Activated CD8-positive, alpha-beta memory T cell treated with anti-CD3 and anti-CD28 coated beads for 36 hours (primary cell): Measurements from ENCODE around the gene SMCR8. TPM values are rescaled to one million over a fixed set of nuclear protein-coding genes. Genes with fewer than 3 reads are reported as not detected.
"Not testable (repeated sequence)": the region's sequence is repeated elsewhere in the genome, so short reads cannot be mapped to it uniquely, and the experiment has no call there.

Source experiments
- CTCF ChIA-PET: fragments of 350-600 bp; sonication (Branson Sonifier 250); formaldehyde crosslinking; loops from one replicate; lab custom pipeline; 2021; ENCODE audit warnings: antibody characterized with exemption; lab: Charles Lee
- POLR2A ChIA-PET: fragments of 350-600 bp; sonication (Branson Sonifier 250); formaldehyde crosslinking; loops from one replicate; lab custom pipeline; 2021; ENCODE audit warnings: antibody characterized with exemption; lab: Charles Lee
- total RNA-seq, 2 experiments: library from RNA; stranded (reverse); gene quantifications; one replicate each; pipeline ENCODE4 v1.2.3, GENCODE V29; 2021

SMCR8 gene, protein sequence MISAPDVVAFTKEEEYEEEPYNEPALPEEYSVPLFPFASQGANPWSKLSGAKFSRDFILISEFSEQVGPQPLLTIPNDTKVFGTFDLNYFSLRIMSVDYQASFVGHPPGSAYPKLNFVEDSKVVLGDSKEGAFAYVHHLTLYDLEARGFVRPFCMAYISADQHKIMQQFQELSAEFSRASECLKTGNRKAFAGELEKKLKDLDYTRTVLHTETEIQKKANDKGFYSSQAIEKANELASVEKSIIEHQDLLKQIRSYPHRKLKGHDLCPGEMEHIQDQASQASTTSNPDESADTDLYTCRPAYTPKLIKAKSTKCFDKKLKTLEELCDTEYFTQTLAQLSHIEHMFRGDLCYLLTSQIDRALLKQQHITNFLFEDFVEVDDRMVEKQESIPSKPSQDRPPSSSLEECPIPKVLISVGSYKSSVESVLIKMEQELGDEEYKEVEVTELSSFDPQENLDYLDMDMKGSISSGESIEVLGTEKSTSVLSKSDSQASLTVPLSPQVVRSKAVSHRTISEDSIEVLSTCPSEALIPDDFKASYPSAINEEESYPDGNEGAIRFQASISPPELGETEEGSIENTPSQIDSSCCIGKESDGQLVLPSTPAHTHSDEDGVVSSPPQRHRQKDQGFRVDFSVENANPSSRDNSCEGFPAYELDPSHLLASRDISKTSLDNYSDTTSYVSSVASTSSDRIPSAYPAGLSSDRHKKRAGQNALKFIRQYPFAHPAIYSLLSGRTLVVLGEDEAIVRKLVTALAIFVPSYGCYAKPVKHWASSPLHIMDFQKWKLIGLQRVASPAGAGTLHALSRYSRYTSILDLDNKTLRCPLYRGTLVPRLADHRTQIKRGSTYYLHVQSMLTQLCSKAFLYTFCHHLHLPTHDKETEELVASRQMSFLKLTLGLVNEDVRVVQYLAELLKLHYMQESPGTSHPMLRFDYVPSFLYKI
- total RNA-seq: 10 to 100 TPM; 21.5 to 21.6 TPM

DNA sequence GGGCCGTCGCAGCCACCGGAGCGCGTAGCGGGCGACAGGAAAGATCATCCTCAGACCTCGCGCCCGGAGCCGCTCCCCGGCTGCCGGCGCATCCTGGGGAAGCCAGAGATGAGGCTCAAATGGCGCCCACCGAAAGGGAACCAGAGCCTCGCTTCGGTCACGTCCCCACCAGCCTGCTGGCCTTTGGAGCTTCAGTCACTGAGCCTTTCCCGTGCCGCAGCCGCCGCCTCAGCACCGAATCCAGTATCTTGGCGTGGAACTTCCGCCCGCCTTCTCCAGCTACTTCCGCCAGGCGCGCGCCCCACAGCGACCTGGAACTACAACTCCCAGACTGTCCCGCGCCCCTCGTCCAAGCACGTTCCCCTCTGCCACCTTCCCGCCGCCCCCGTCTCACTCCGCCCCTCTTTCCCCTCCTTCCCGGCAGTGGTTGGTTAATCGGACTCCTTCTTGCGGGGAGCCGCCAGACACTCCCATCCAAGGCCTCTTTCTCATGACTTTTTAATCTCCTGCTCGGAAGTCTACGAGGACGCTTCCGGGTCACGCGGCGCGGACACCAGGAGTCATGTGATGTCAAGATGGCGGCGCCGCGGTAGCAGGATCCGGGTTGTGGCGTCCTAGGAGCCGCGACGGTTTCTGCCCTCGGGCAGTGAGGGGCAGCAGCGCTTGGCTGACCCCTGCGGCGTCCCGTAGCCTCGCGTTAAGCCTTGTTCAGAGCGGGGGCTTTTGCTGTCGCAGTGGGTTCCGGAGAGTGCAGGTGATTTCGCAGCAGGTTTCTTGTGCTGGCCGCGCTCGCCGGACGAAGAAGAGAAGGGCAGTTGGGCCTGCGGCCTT lies at the start of gene SMCR8, which contains the start of gene TOP3A:
SMCR8 (plus strand) TSS at position 563 of the 831 bp plus-strand sequence. CDS start 497 bp downstream, outside the sequence.
TOP3A (minus strand) TSS at position 264 of the 831 bp plus-strand sequence; CDS start at position 48, 216 bp downstream.
- ChIA-PET POLR2A (interaction anchor here (0.6 to 1.6 kb wide), 2 partner anchors 56 to 132 kb away, joined by 3 to 5 read pairs; partner anchors contain the start of gene ALKBH5), CTCF (interaction anchor here (1.0 to 1.4 kb wide), 2 partner anchors 10 to 66 kb away, joined by 4 read pairs; no protein-coding TSS in a partner anchor)

DNA sequence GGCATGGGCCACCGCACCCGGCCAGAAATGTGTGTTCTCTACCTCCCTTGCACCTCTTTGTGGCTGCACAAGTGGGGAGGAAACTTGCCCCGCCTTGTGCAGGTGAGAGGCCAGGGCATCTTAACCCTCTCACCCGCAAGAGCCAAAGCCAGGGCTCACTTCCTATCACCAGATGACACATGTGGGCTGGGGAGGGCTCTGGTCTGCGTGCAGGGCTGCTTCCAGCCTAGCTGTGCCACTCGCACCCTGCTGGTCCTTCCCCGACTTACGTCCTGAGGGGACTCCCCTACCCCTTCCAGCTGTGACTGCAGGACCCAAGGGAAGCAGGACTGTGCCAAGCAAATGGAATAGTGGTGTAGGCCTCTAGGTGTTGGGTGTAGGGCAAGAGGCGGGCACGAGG lies 47.7 kb upstream of the SMCR8 start:
- ChIA-PET POLR2A (interaction anchor here (0.6 kb wide), 1 partner anchor 74 kb away, joined by 3 read pairs; no protein-coding TSS in a partner anchor), CTCF (interaction anchor here (1.2 kb wide), 1 partner anchor 19 kb away, joined by 6 read pairs; no protein-coding TSS in a partner anchor)

DNA sequence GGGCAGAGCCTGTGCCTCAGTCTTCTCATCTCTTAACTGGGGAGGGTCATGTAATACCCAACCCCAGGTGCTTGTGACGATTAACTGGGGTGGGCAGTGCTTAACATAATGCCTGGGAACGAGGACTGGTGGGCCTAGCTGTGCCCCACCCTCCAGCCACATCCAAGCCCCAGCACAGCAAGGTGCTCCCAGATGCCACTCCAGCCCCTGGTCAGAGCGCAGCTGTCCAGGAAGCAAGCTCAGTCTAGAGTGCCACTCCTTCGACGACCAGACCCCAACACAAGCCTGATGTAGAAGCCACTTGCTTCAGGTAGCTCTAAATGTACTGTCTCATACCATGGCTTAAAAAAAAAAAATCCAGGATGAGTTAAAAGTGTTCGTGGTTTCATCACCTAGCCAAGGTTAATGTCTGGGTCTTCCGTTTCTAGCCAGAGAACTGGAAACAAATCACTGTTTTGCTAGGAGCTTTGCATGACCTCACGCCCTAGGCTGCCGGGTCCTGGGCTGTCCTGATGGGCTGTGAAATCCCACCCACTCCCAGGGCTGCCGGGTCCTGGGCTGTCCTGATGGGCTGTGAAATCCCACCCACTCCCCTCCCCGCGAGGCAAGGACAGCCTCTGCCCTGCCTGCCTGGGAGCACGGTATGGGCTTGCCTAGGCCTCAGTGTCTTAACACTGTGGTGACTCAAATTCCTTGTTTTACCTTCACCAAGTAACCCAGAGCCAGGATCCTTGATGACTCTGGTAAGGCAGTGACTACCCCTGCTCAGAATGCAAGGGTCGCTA lies 47.0 kb upstream of the SMCR8 start:
- POLR2A ChIA-PET: interaction anchor here (0.6 to 0.8 kb wide), 3 partner anchors 14 to 1015 kb away, joined by 3 read pairs; no protein-coding TSS in a partner anchor
- CTCF ChIA-PET: interaction anchor here (1.2 kb wide), 1 partner anchor 20 kb away, joined by 6 read pairs; no protein-coding TSS in a partner anchor

DNA sequence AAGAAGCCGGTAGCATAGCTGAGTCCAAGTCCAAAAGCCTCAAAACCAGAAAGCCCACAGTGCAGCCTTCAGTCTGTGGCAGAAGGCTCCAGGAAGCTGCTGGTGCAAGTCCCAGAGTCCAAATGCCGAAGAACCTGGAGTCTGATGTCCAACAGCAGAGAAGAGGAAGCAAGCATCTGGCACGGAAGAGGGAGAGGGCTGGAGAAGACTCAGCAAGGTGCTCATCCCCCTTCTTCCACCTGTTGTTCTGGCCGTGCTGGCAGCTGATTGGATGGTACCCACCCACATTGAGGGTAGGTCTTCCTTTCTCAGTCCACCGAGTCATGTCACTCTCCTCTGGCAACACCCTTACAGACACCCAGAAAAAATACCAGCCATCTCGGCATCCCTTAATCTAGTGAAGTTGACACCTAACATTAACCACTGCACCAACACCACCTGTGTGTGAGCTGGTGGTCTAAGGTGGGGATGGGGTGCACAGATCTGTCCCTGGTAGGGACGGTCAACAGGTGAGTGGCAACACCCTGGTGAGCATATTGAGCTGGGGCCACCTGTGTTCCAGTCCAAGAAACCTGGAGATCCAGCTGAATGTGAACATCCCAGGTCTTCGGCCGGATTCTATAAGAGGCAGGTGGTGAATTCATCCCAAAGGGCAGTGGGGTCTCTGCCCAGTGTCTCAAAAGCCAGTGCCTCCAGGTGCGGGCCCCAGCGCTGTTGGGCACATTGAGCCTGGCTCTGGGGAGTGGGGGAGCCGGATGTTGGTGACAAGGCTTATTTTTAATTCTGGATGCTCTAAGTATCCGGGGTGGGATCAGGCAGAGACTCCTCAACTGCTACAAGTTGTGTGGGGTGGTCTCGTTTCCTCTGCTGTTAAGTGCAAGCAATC lies 44.8 kb upstream of the SMCR8 start:
- ChIA-PET CTCF (interaction anchor here (1.2 kb wide), 1 partner anchor 23 kb away, joined by 3 read pairs; no protein-coding TSS in a partner anchor), POLR2A (no interaction called here)

DNA sequence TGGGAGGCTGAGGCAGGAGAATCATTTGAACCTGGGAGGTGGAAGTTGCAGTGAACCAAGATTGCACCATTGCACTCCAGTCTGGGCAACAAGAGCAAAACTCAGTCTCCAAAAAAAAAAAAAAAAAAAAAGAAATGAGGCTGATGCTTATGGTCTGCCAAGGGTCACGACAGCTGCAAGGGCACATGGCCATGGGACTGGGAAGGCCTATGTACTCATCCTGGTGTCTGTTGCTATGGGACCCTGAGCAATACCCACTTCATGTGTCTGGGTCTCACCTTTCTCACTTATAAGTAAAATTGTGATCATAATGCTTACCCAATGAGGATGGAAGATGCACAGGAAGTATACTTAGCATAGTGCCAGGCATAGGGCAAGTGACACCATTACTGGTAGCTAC lies 38.0 kb upstream of the SMCR8 start:
- POLR2A ChIA-PET: interaction anchor here (0.6 kb wide), 1 partner anchor 60 kb away, joined by 4 read pairs; no protein-coding TSS in a partner anchor
- CTCF ChIA-PET: no interaction called here

DNA sequence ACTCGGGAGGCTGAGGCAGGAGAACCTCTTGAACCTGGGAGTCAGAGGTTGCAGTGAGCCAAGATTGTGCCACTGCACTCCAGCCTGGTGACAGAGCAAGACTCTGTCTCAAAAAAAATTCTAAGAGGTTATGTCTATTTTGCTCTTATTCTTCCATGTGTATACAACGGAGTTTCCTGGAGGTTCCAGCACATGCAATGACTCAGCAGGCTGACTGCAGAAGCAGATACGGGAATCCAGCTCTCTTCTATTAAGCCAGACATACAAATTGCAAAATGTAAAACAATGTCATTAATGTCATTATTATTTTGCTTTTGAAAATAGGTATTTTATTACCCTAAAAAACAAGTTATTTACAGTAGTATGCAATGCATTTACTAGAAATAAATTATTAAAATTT lies 36.2 kb upstream of the SMCR8 start:
- POLR2A ChIA-PET: no interaction called here
- CTCF ChIA-PET: no interaction called here

DNA sequence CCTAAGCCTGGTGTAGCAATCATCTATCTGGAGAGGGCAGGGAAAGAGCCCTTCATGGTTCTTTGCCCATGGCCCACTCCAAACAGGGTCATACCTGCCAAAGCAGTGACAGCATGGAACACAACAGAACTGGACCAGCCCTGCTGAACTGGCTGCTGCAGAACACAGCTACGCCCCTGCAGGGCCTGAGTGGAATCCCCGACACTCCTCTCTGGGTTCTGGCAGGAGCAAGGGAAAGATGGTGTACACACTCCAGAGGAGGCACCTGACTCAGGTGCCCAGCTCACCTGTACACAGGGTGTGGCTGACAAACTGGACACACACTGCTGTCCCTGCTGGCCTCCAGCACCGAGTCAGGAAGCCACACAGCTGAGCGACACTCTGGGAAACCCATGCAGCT lies 34.8 kb upstream of the SMCR8 start:
- CTCF ChIA-PET: no interaction called here
- POLR2A ChIA-PET: no interaction called here

DNA sequence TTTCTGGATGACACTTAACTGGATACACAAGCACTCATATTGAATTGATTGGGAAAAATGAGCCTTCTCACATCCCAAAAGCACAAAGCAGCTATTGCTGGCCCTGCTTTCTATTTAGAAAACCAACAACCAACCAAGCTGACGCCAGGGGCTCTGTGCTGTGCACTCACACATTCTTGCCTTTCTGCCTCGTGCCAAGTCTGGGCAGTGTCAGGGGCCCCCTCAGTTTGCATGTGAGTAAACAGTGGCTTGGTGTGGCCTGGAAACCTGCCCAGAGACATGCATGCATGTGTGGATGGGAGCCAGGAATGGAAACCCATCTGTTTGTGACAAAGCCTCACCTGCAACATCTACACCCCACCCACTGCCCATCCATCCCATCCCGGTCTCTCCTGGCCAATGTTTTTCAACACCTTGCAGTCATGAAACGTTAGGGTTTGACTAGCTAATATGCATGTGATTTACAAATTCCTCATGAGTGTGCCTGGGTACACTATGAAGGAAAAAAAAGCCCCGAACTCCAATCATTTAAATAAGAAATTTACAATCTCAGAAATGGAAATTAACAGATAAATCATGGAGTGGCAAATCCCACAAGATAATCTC lies 34.2 kb upstream of the SMCR8 start:
- ChIA-PET POLR2A (no interaction called here), CTCF (no interaction called here)

DNA sequence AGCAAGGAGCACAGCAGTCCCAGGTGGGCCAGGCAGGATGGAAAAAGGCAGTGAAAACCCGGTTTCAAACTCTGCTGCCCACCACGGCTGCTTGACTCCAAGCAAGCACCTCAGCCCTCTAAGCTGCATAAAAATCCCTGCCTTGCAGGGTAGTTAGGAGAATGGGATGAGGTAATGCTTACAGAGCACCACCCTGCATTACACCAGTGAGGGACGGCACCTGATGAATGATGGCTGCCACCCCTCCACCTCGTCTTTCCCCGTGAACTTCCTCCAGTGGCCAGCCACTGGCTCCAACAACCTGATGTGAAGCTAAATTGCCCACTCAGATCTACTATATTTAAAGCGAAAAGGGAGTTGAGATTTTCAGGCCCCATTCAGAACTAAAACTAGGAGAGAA lies 33.3 kb upstream of the SMCR8 start:
- CTCF ChIA-PET: no interaction called here
- POLR2A ChIA-PET: interaction anchor here (0.6 kb wide), 1 partner anchor 52 kb away, joined by 3 read pairs; no protein-coding TSS in a partner anchor

DNA sequence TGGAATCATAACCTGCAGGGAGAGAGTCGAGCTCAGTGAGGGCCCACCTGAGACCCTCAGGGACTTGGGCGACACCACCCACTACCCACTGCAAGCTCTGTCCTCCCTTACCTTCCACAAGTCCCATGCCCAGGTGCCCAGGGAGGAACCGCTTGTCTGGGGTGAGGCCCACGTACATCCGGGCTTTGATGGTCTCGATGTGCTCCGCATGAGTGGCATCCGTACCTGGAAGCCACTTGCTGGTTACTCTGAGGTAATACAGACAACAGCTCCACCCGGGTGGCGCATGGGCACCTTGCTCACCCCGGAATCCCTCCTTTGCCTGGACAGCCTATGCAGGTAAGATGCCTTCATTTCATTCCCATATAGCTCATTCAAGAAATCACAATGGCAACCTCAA lies 29.8 kb upstream of the SMCR8 start:
- ChIA-PET CTCF (interaction anchor here (0.7 kb wide), 1 partner anchor 50 kb away, joined by 4 read pairs; no protein-coding TSS in a partner anchor), POLR2A (no interaction called here)

DNA sequence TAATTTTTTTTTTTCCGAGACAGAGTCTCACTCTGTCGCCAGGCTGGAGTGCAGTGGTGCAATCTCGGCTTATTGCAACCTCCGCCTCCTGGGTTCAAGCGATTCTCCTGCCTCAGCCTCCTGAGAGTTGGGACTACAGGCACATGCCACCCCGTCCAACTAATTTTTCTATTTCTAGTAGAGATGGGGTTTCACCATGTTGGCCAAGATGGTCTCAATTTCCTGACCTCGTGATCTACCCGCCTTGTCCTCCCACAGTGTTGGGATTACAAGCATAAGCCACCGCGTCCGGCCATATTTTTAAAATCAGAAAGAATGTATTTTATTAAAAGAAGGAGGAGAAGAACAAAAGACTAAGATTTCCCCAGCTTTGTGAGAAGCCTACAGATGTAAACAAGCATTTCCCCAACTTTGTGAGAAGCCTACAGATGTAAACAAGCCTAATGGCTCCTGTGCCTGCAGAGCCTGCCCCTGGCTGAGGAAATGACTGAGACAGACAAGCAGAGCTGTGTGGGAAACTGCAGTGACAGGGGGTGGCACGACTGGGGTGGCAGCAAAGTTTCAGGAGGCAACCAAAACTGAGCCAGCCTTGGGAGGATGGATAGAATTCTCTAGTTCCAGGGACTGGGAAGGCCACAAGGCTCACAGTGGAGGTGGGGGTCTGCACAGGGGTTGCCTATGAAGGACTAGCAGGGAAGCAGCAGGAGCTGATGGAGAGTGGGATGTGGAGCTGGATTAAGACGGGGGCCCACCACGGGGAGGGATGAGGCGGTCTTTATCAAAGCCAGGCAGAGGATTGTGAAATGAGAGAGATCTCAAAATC lies 23.2 kb upstream of the SMCR8 start:
- ChIA-PET POLR2A (no interaction called here), CTCF (no interaction called here)

DNA sequence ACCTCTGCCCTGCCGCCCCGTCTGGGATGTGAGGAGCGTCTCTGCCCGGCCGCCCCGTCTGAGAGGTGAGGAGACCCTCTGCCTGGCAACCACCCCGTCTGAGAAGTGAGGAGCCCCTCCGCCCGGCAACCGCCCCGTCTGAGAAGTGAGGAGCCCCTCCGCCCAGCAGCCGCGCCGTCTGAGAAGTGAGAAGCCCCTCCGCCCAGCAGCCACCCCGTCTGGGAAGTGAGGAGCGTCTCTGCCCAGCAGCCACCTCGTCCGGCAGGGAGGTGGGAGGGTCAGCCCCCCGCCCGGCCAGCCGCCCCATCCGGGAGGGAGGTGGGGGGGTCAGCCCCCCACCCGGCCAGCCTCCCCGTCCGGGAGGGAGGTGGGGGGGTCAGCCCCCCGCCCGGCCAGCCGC lies 17.0 kb upstream of the SMCR8 start:
- CTCF ChIA-PET, POLR2A ChIA-PET: not testable (repeated sequence)

DNA sequence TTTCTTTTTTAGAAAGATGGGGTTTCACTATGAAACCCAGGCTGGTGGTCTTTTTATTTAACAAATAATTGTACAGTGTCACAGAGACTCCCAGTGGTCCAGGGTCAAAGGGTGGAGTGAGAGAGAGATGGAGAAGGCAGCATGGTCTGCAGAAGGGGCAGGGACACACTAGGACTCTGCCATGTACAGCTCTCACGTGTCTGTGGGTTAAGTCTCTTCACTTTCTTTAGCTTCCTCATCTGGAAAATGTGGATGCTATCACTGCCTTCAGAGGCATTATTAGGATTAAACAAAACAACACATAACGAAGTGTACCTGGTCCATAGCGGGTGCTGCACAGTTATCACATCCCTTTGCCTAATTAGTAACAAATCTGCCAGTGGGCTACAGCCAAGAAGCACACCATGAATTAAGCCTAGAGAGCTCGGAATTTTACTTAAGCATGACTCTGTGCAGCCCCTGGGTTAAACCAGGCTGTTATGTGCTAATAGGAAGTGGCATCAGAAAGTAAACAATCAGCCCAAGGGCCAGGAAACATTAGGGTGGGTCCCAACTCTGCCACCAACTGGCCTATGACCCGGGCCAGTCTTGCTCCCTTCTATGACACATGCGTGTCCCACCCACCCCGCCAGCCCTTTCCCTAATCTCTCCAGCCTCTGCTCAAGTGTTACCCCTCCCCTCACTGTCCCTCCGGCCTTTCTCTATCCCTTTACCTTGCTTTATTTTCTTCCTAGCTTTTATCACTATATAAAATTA lies 14.2 kb upstream of the SMCR8 start:
- CTCF ChIA-PET: no interaction called here
- POLR2A ChIA-PET: no interaction called here

DNA sequence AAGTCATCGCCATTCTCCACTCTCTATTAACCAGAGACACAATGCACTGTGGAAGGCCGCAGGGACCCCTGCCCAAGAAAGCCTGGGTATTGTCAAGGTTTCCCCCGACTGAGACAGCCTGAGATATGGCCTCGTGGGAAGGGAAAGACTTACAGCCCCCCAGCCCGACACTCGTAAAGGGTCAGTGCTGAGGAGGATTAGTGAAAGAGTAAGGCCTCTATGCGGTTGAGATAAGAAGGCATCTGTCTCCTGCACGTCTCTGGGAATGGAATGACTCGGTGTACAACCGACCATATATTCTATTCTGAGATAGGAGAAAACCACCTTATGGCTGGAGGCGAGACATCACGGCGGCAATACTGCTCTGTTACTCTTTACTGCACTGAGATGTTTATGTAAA lies 11.9 kb upstream of the SMCR8 start:
- POLR2A ChIA-PET: not testable (repeated sequence)
- CTCF ChIA-PET: interaction anchor here (0.6 kb wide), 1 partner anchor 190 kb away, joined by 4 read pairs; no protein-coding TSS in a partner anchor

DNA sequence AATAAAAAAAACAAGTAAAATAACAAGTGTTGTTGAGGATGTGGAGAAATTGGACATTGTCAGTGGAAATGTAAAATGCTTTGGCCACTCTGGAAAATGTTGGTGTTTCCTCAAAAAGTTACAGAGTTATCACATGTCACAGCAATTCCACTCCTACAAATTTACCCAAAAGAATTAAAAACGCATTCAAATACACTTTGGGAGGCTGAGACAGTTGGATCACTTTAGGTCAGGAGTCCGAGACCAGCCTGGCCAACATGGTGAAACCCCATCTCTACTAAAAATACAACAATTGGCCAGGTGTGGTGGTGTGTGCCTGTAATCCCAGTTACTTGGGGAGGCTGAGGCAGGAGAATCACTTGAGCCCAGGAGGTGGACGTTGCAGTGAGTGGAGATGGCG lies 5.9 kb upstream of the SMCR8 start:
- ChIA-PET CTCF (no interaction called here), POLR2A (no interaction called here)
